IMR-90 (cell line): ENCODE data around the gene DGKH. TPM values are rescaled to one million over a fixed set of nuclear protein-coding genes. Genes with fewer than 3 reads are reported as not detected.

Experiments used
- ATAC-seq: fragments of 200-7000 bp; cut with Tn5 transposase; 2 replicates; pipeline ENCODE4 v1.9.1; 2020; ENCODE audit warnings: low read depth, mild to moderate bottlenecking, moderate library complexity
- BruUV-seq: library from RNA; stranded (reverse); fragments of 400-500 nt; replicated peaks from 2 replicates; lab custom pipeline; 2021; lab: Mats Ljungman, UMichigan
- CTCF ChIA-PET: fragments of 300-600 bp; formaldehyde crosslinking; extraction: SDS; loops from one replicate; lab custom pipeline; 2021; ENCODE audit warnings: antibody characterized with exemption; lab: Yijun Ruan, JAX
- POLR2A ChIA-PET: fragments of 300-600 bp; sonication (Branson Sonifier 250); formaldehyde crosslinking; loops from one replicate; lab custom pipeline; 2022; ENCODE audit warnings: antibody characterized with exemption; ENCODE audit not compliant: unreplicated experiment; lab: Charles Lee
- DNase-seq: peaks from one replicate; pipeline ENCODE4 v3.0.0; 2013
- H2AFZ ChIP-seq: replicated peaks from 2 replicates; pipeline ENCODE3; 2013; ENCODE audit warnings: low read length, mild to moderate bottlenecking; ENCODE audit not compliant: poor library complexity
- H2AK5ac ChIP-seq: 2 replicates; pipeline ENCODE4 v1.6.1; 2013; ENCODE audit warnings: low read depth, low read length, inconsistent platforms
- H2AK9ac ChIP-seq: replicated peaks from 2 replicates; pipeline ENCODE3; 2013; ENCODE audit warnings: mild to moderate bottlenecking, low read depth, low read length, moderate library complexity; ENCODE audit not compliant: poor library complexity
- H2BK120ac ChIP-seq: 2 replicates; pipeline ENCODE4 v1.6.1; 2013; ENCODE audit warnings: low read depth, low read length, inconsistent platforms
- H2BK15ac ChIP-seq: 3 replicates; pipeline ENCODE4 v1.6.1; 2013; ENCODE audit warnings: low read depth, low read length, inconsistent platforms
- H2BK20ac ChIP-seq: 2 replicates; pipeline ENCODE4 v1.6.1; 2013; ENCODE audit warnings: low read depth, mild to moderate bottlenecking, inconsistent platforms, low read length, moderate library complexity
- H2BK5ac ChIP-seq: 2 replicates; pipeline ENCODE4 v1.6.1; 2013; ENCODE audit warnings: mild to moderate bottlenecking, low read depth, low read length, inconsistent platforms; ENCODE audit not compliant: poor library complexity, severe bottlenecking
- H3K14ac ChIP-seq: replicated peaks from 2 replicates; pipeline ENCODE4 v1.6.1; 2013; ENCODE audit warnings: low read depth, low read length, inconsistent platforms
- H3K18ac ChIP-seq: 2 replicates; pipeline ENCODE4 v1.6.1; 2013; ENCODE audit warnings: low read depth, low read length, control low read depth
- H3K23ac ChIP-seq: 2 replicates; pipeline ENCODE4 v1.6.1; 2013; ENCODE audit warnings: low read depth, low read length, inconsistent platforms
- H3K27ac ChIP-seq: 2 replicates; pipeline ENCODE4 v1.5.1; 2013; ENCODE audit warnings: mild to moderate bottlenecking, control low read depth, low read length; ENCODE audit not compliant: insufficient read depth
- H3K27me3 ChIP-seq: 2 replicates; pipeline ENCODE4 v1.6.1; 2013; ENCODE audit warnings: low read length; ENCODE audit not compliant: control insufficient read depth, insufficient read depth
- H3K36me3 ChIP-seq: 2 replicates; pipeline ENCODE4 v1.6.1; 2013; ENCODE audit warnings: low read length, mixed read lengths; ENCODE audit not compliant: control insufficient read depth, insufficient read depth
- H3K4ac ChIP-seq: 2 replicates; pipeline ENCODE4 v1.6.1; 2013; ENCODE audit warnings: low read depth, low read length, inconsistent platforms
- H3K4me1 ChIP-seq: 2 replicates; pipeline ENCODE4 v1.6.1; 2013; ENCODE audit warnings: low read length, mixed read lengths; ENCODE audit not compliant: control insufficient read depth, insufficient read depth
- H3K4me2 ChIP-seq: 2 replicates; pipeline ENCODE4 v1.6.1; 2013; ENCODE audit warnings: low read depth, mild to moderate bottlenecking, control low read depth, low read length, moderate library complexity
- H3K4me3 ChIP-seq: 2 replicates; pipeline ENCODE4 v1.5.1; 2013; ENCODE audit warnings: low read depth, mild to moderate bottlenecking, control low read depth, low read length, moderate library complexity; ENCODE audit not compliant: insufficient read depth
- H3K56ac ChIP-seq: 2 replicates; pipeline ENCODE4 v1.6.1; 2013; ENCODE audit warnings: low read length, inconsistent platforms; ENCODE audit not compliant: insufficient read depth; ENCODE audit errors: extremely low read depth
- H3K79me1 ChIP-seq, 2 experiments: 2 replicates each; pipeline ENCODE4 v1.6.1; 2013; ENCODE audit warnings: low read length in 2 of 2, inconsistent platforms in 1 of 2, low read depth in 1 of 2
- H3K9ac ChIP-seq: 2 replicates; pipeline ENCODE4 v1.6.1; 2013; ENCODE audit warnings: low read depth, low read length, control low read depth
- H3K9me1 ChIP-seq: 2 replicates; pipeline ENCODE4 v1.6.1; 2013; ENCODE audit warnings: low read length, inconsistent platforms; ENCODE audit not compliant: insufficient read depth
- H3K9me3 ChIP-seq: 2 replicates; pipeline ENCODE4 v1.6.1; 2013; ENCODE audit warnings: low read length; ENCODE audit not compliant: control insufficient read depth, insufficient read depth
- H4K20me1 ChIP-seq: 2 replicates; pipeline ENCODE4 v1.6.1; 2013; ENCODE audit warnings: low read length, inconsistent platforms; ENCODE audit not compliant: insufficient read depth
- H4K5ac ChIP-seq: 2 replicates; pipeline ENCODE4 v1.6.1; 2013; ENCODE audit warnings: mild to moderate bottlenecking, low read depth, low read length, control low read depth
- H4K8ac ChIP-seq, 2 experiments: 2 replicates each; pipeline ENCODE4 v1.6.1; 2013; ENCODE audit warnings: low read depth in 2 of 2, low read length in 2 of 2, control low read depth in 1 of 2, inconsistent platforms in 1 of 2
- H4K91ac ChIP-seq: 2 replicates; pipeline ENCODE4 v1.6.1; 2013; ENCODE audit warnings: low read depth, low read length, inconsistent platforms; ENCODE audit not compliant: insufficient read depth
- BHLHE40 ChIP-seq: fragments of 150-350 bp; IDR thresholded peaks from 2 replicates; pipeline ENCODE4 v1.6.1; 2016; ENCODE audit warnings: mild to moderate bottlenecking, low read depth, low read length
- CEBPB ChIP-seq: IDR thresholded peaks from 2 replicates; pipeline ENCODE4 v1.6.1; 2012; ENCODE audit warnings: low read depth, low read length, improper control_type of control experiment
- CTCF ChIP-seq: conservative IDR thresholded peaks from 2 replicates; pipeline ENCODE4 v1.5.1; 2012; ENCODE audit warnings: mild to moderate bottlenecking, low read depth, low read length, improper control_type of control experiment
- ELK1 ChIP-seq: fragments of 150-350 bp; IDR thresholded peaks from 2 replicates; pipeline ENCODE4 v1.6.1; 2016; ENCODE audit warnings: low read depth, mild to moderate bottlenecking, low read length, moderate library complexity, borderline replicate concordance
- FOS ChIP-seq: fragments of 150-350 bp; IDR thresholded peaks from 2 replicates; pipeline ENCODE4 v1.6.1; 2016; ENCODE audit warnings: low read depth, low read length
- MAFK ChIP-seq: IDR thresholded peaks from 2 replicates; pipeline ENCODE4 v1.6.1; 2012; ENCODE audit warnings: low read depth, low read length, improper control_type of control experiment
- MAZ ChIP-seq: IDR thresholded peaks from 2 replicates; pipeline ENCODE4 v1.6.1; 2012; ENCODE audit warnings: low read depth, mild to moderate bottlenecking, low read length, improper control_type of control experiment, moderate library complexity, borderline replicate concordance
- MXI1 ChIP-seq: IDR thresholded peaks from 2 replicates; pipeline ENCODE4 v1.6.1; 2012; ENCODE audit warnings: low read depth, mild to moderate bottlenecking, low read length, moderate library complexity, borderline replicate concordance
- NFE2L2 ChIP-seq: fragments of 150-350 bp; IDR thresholded peaks from 2 replicates; pipeline ENCODE4 v1.6.1; 2016; ENCODE audit warnings: low read depth, mild to moderate bottlenecking, low read length
- POLR2A ChIP-seq: IDR thresholded peaks from 2 replicates; pipeline ENCODE4 v1.6.1; 2012; ENCODE audit warnings: mild to moderate bottlenecking, low read depth, low read length
- RAD21 ChIP-seq: IDR thresholded peaks from 2 replicates; pipeline ENCODE4 v1.6.1; 2012; ENCODE audit warnings: low read length, improper control_type of control experiment
- RCOR1 ChIP-seq: IDR thresholded peaks from 2 replicates; pipeline ENCODE4 v1.6.1; 2012; ENCODE audit warnings: mild to moderate bottlenecking, low read length, improper control_type of control experiment; ENCODE audit not compliant: insufficient replicate concordance
- RFX5 ChIP-seq: IDR thresholded peaks from 2 replicates; pipeline ENCODE4 v1.8.0; 2012; ENCODE audit warnings: low read depth, mild to moderate bottlenecking, low read length, moderate library complexity
- SMC3 ChIP-seq: fragments of 150-350 bp; IDR thresholded peaks from 2 replicates; pipeline ENCODE4 v1.6.1; 2016; ENCODE audit warnings: low read depth, mild to moderate bottlenecking, antibody characterized with exemption, low read length, moderate library complexity
- USF2 ChIP-seq: fragments of 150-350 bp; IDR thresholded peaks from 2 replicates; pipeline ENCODE4 v1.6.1; 2017; ENCODE audit warnings: mild to moderate bottlenecking, antibody characterized with exemption, low read length, low read depth
- WGBS, 2 experiments: methylation state at CpG; one replicate each; pipeline versions ENCODE4 v1.1.5 to v1.1.7; 2013; ENCODE audit warnings: missing lambda C conversion rate in 2 of 2; ENCODE audit not compliant: insufficient read length in 1 of 2; ENCODE audit errors: extremely low coverage in 2 of 2; 5-methylcytosine and 5-hydroxymethylcytosine counted together
- dilution Hi-C: fragments of 300-500 bp; cut with HindIII; formaldehyde crosslinking; loops from one replicate; pipeline ENCODE4 v1.14.3; 2018; ENCODE audit warnings: low sequenced_read_pairs; ENCODE audit not compliant: unreplicated experiment
- in situ Hi-C: fragments of 300-500 bp; cut with MboI; formaldehyde crosslinking; loops from 3 replicates; pipeline ENCODE4 v1.14.3; 2019; ENCODE audit warnings: low sequenced_read_pairs, inconsistent platforms, mixed read lengths
- intact Hi-C: fragments of 100-400 bp; cut with micrococcal nuclease; formaldehyde crosslinking; loops from 2 replicates; pipeline ENCODE4 v1.10.0; 2022
- polyA plus RNA-seq, 3 experiments: library from polyadenylated mRNA; depleted of rRNA; stranded (reverse); fragments of >200 nt; gene quantifications; 2 replicates each; pipeline ENCODE4 v1.2.3, GENCODE V29; 2012; ENCODE audit warnings: low replicate concordance in 1 of 3
- total RNA-seq: library from RNA; depleted of rRNA; stranded (reverse); fragments of >200 nt; gene quantifications from 2 replicates; pipeline ENCODE4 v1.2.3, GENCODE V29; 2012

DGKH gene
- total and polyA plus RNA-seq, 2 of the 4 experiments (the other 2 are of a cell fraction): 2.0 to 13.4 TPM

- Histone ChIP-seq H2AK5ac (0 out of 2 replicates have a peak overlapping the region, but pooled peaks have one; percentile 3), H3K79me1 (peaks cover 20 to 37% of the 10 kb centered on the region in 2 experiments; a peak in 3 of 4 replicates), H3K4me2 (no peak overlapping the region), H3K4me1 (peaks cover 13% of the 10 kb centered on the region), H3K4ac (no peak overlapping the region), H4K91ac (peak overlapping the region; percentile 8; the same call in 1 of the 2 replicates), H2BK120ac (no peak overlapping the region; the same call in 1 of the 2 replicates), H3K4me3 (no peak overlapping the region), H2BK5ac (no peak overlapping the region), H3K9me3 (no peaks in the 10 kb centered on the region), H2AFZ (no peak overlapping the region), H2AK9ac (no peak overlapping the region), H3K27ac (no peak overlapping the region), H3K18ac (peak overlapping the region; percentile 20; the same call in 1 of the 2 replicates), H3K56ac (no peak overlapping the region), H3K14ac (no peak overlapping the region), H2BK15ac (peak overlapping the region; percentile 88; the same call in 1 of the 3 replicates), H3K36me3 (no peaks in the 10 kb centered on the region), H4K5ac (no peak overlapping the region), H3K27me3 (no peaks in the 10 kb centered on the region), H2BK20ac (no peak overlapping the region), H4K8ac (0 out of 4 replicates have a peak overlapping the region, but pooled peaks of 1 of the 2 experiments have one; percentile 14), H3K9me1 (peaks cover 16% of the 10 kb centered on the region), H3K9ac (no peak overlapping the region), H3K23ac (no peak overlapping the region), H4K20me1 (no peaks in the 10 kb centered on the region; the same call in 1 of the 2 replicates)
- ChIA-PET POLR2A (no interaction called here), CTCF (interaction anchor here (1.2 to 1.4 kb wide), 2 partner anchors 10 to 12 kb away, joined by 3 read pairs; no protein-coding TSS in a partner anchor)
- BruUV-seq: no TSS peak
- intact Hi-C loops: no loop called here
- WGBS, 2 experiments: 91% methylated on average over 4 of the region's 5 CpGs; no CpG with 5 or more reads in 1 of the 2 experiments
- TF ChIP-seq RAD21: no peak
- no peak for TF ChIP-seq BHLHE40
- TF ChIP-seq MAZ: no peak
- TF ChIP-seq RCOR1: no peak
- TF ChIP-seq ELK1: no peak
- no peak for TF ChIP-seq CTCF
- no peak for TF ChIP-seq MAFK
- TF ChIP-seq NFE2L2: no peak
- TF ChIP-seq POLR2A: no peak
- no peak for TF ChIP-seq USF2
- TF ChIP-seq CEBPB: no peak
- TF ChIP-seq FOS: no peak
- TF ChIP-seq MXI1: no peak
- TF ChIP-seq RFX5: no peak
- TF ChIP-seq SMC3: no peak
- dilution Hi-C loops: no loop called here
- ATAC-seq: no peak
- in situ Hi-C loops: no loop called here
- no peak for DNase-seq
These were observed 16.5 kb downstream of the DGKH start for GRCh38 chr13:42064966-42065365.
